ENCODE measurements around the gene TDRD12.

GRCh38 chr19:32862741-32863140, 143.2 kb downstream of the TDRD12 start:
- TF ChIP-seq, protein P1, sequence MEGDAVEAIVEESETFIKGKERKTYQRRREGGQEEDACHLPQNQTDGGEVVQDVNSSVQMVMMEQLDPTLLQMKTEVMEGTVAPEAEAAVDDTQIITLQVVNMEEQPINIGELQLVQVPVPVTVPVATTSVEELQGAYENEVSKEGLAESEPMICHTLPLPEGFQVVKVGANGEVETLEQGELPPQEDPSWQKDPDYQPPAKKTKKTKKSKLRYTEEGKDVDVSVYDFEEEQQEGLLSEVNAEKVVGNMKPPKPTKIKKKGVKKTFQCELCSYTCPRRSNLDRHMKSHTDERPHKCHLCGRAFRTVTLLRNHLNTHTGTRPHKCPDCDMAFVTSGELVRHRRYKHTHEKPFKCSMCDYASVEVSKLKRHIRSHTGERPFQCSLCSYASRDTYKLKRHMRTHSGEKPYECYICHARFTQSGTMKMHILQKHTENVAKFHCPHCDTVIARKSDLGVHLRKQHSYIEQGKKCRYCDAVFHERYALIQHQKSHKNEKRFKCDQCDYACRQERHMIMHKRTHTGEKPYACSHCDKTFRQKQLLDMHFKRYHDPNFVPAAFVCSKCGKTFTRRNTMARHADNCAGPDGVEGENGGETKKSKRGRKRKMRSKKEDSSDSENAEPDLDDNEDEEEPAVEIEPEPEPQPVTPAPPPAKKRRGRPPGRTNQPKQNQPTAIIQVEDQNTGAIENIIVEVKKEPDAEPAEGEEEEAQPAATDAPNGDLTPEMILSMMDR (IDR thresholded peaks at IDR 0.05; ENCODE audit: low read depth, low read length), result no peak
- no peak for TF ChIP-seq EZH2phosphoT487 (IDR thresholded peaks at IDR 0.05; ENCODE audit: low read depth)
